HTR-8/SVneo (cell line): ENCODE results near the gene CDC42BPB.
A peak's percentile ranks its signal among the peaks of the same experiment; 100 is the strongest.

Source experiments
- DNase-seq: peaks from one replicate; pipeline ENCODE4 v3.0.0; 2011; ENCODE audit warnings: low spot score, mixed read lengths; ENCODE audit not compliant: insufficient read length
- FAIRE-seq: peaks from 2 replicates; lab custom pipeline; 2011; peaks lifted over from hg19 to GRCh38; lab: Jason Lieb, UNC

The CDC42BPB gene

DNA sequence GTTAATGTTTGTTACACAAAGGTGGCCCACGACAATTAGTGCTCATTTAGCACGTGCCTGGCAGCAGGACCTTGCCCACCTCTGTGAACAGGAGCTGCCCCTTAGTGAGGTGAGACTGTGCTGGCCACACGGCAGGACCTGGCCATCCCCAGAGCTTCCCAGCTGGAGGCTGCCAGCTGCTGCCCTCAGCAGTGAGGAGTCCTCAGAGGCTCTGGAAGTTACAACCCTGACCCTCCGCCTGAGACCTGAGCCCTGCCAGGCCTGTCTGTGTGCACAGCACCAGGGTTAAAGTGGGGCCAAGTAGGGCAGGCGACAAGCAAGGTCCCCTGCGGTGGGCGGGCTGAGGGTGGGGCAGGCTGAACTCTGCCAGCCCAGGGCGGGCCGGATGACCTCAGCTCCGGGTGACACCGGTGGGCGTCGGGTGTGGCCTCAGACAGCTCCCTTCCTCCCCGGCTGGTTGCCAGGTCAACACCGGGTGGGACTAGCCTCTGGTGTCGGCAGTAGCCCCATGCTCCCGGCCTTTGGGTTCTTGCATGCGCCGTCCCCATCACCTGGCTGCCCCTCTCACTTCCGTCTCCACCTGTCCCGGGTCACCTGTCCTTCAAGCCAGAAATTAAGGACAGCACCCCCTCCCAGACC is 17.5 kb upstream of the CDC42BPB start:
- FAIRE-seq = peak; percentile 49
- DNase-seq = peak; percentile 18

DNA sequence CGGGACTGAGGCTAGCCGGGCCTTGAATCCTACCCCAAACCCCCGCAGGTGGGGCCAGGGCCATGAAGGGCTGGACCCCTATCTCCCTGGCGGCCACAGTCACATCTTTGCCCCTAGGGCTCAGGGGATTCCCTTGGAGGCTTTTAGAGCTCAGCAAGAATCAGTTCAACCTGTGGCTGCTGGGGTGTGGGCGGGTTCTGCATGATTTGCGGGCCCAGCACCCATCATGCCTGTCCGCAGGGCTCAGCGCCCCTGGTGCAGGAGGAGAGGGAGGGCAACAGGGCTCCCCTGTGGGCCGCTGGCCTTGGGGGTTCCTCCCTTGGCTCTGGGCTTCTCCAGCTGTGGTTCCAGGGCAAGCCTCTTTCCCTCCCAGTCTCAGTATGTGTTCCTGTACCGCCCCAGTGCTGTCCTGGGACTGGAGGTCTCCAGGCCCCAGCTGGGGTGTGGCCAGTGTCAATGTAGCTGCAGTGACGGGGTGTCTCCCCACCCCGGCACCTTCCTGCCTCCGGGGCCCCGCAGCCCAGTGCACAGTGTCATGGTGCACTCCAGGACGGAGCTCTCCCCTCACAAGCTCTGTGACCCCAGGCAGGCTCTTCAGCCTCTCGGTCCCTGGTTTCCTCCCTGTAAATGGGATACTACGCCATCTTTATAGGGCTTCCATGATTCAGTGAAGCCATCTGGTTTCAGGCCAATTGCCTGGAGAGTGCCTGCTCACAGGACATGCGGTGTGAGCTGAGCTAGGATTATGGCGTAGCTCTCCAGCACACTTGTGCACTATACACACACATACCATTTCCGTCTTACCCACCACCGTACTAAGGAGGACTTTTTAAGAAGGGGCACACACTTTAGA is 16.8 kb upstream of the CDC42BPB start:
- DNase-seq (no peak), FAIRE-seq (no peak)

DNA sequence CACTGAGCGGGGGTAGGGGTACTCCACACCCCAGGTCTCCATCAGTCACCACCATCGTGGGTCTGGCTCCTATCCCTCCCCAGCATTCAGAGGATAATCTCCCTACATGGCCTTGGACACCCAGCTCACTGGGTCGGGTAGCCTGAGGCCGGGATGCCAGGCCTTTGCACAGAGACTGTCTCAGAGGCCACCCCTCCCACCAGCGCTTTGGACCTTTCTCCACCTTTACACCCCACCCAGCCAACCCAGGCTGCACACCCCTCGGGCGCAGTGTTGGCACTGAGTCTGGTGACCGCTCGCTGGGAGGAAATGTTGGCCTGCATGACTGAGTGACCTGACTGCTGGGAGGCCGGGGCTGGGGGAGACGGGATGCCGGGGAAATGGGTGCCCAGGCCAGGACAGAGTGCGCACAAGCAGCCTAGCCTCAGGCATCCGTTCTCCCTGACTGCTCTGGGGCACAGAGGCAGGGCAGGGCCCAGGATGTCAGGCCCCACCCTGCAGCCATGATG is 16.1 kb upstream of the CDC42BPB start:
- no peak for FAIRE-seq
- no peak for DNase-seq

DNA sequence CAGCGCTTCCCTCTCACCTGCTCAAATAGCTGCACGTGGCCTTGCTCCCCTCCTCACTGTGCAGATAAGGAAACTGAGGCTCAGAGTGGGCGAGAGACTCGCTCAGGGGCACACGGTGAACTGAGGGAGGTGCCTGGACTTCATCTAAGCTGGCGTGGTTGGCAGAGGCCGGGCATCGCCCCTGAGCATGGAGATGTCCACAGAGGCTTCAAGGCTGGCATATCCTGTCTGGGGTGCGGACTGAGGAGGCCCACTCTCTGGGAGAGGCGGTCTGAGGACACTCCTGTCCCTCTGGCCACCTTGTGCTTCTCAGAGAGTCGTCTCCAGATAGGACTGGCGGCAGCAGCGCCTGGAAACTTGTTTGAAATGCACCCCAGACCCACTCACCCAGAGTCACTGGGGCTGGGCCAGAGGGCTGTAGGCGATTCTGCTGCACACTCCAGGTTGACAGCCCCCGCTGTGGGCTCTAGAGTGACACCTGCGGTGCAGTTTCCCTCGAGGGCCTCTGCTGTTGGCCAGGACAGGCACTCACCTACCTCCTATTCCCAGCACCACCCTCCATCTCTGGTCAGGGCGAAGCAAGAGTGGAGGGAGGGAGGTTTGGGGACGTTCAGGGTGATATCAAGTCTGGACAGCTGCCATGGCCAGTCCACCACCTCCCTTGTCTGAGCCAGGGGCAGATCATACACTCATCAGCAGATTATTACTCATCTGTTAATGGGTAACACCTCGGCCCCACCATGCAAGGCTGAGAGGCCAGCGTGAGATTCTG is 15.4 kb upstream of the CDC42BPB start:
- no peak for DNase-seq
- no peak for FAIRE-seq

DNA sequence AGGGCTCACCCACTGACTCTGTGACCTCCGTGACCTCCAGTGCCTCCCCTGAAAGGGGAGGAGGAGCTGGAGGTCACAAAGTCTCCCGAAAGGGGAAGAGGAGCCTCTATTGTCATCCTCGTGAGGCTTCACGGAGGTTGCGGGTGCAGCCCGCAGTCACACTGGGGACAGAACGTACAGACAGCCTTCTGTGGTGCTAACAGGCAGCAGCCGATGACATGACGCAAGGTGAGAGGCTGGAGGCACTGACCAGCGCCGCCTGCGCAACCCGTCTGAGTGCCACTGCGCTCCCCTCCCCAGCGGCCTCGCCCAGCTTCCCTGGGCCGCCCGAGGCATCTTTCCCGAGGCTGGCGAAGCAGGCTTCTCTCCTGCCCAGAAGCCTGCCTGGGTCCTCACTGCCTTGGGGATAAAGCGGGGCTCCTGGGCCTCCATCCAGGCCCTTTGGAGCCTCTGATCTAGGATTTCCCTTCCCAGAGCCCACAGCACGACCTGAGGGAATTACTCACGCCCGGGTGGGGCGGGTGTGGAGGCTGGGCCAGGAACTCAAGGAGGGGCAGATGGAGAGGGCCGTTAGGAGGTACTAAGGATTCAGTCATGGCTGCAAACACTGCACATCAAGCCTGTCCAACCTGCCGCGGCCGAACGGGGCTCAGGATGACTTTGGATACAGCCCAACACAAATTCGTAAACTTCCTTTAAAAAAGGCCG is 14.3 kb upstream of the CDC42BPB start:
- DNase-seq (no peak), FAIRE-seq (no peak)

DNA sequence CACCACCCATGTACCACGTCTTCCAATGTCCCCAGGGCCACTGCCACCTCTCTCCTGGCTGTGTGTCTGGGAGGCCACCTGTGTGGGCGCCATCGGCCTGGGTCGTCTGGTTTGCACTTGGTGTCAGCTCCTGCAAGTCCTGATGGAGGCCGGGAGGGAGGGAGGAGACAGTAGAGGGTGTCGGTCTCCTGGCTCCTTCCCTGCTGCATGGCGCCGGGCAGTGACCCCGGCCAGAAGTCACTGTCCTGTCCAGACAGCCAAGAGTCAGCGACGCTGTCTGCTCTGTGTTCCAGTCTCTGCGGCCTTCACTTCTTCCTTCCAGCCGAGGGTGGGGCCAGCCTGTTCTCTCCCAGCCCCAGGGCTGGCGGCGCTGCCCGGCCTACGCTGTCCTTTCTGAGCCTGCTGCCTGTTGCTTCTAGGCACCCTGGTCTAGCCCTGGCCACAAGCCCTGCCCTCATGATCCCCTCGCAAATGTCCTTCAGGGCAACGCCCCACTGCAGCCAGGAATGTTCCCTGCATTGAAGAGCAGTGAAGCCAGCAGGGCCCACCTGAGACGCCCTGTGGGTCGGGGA is 13.7 kb upstream of the CDC42BPB start:
- DNase-seq (no peak), FAIRE-seq (no peak)

DNA sequence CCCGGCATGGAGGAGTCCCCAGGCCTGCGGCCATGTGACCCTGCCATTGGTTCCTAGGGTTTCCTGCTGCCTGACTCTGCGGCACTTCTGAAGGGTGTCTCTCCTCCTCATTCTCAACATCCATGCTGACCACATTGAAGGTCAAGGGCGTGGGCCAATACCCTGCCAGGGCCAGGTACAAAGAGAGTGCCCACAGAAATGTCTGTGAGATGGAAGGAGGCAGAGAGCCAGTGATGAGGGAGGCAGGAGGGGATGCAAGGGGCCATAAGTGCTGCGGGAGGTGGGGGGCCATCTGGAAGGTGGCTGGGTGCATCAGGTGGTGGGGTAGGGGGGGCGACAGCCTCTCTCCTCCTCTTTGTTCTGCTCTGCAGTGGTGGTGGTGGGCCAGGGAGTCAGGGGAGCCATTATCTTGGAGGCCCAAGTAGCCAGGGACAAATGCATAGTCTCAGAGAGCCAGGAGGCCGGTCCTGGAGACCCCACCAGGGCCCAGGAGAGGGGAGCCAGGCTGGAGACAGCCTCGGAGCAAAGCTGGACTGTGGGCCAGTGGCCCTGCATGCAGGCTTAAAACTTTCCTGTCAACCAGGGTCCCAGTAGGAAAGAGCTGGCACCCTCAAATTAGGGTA is 13.0 kb upstream of the CDC42BPB start:
- FAIRE-seq (no peak), DNase-seq (no peak)

DNA sequence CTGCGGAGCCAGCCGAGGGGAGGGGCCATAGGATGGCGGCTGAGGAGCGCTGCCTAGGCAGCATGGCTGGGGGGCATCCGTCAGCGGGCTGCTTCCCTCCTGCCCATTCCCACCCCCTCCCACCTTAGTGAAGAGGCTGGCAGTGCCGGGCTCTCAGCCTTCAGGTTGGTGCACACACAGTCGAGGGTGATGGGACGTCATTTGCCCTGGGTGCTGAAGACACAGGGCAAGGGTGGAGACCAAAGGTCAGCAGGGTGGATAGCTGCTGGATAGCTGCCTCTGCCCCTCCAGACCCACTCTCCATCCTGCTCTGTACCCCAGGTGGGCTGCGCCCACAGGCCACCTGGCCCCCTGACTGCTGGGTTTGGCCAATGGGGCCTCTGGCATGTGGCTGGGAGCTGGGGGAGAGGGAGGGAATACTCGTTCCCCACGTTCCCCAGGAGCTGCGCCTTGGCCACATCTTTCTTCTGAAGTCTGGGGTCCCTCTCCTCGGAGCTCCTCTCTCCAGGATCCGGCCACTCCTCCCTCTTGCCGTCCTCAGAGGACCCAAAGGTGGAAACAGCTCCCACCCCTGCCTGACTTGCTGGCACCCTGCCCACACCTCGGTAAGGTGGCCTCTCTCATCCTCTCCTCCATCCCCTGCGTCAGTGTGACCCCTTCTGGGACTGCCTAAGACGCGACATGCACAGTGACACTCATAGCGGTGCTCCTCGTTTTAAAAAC is 11.2 kb upstream of the CDC42BPB start:
- no peak for FAIRE-seq
- no peak for DNase-seq

DNA sequence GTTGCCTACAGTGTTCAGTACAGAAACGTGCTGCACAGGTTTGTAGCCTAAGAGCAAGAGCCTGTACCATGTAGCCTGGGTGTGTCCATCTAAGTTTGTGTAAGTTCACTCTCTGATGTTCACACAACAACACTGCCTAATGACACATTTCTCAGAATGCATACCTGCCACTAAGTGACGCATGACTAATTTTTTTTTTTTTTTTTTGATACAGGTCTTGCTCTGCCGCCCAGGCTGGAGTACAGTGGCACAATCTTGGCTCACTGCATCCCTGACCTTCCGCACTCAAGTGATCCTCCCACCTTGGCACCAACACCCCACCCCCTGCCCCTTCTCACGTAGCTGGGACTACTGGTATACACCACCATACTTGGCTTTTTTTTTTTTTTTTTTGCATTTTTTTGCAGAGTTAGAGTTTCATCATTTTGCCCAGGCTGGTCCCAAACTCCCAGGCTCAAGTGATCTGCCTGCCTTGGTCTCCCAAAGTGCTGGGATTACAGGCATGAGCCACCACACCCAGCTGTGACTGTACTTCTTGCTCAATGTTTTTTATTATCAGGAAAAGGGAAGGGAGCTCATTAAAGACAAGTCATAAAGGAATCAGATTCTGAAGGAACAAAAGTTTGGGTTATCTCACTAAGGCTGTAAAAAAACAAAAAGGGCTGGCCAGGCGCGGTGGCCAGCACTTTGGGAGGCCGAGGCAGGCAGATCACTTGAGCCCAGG is 10.0 kb upstream of the CDC42BPB start:
- FAIRE-seq (no peak), DNase-seq (no peak)

DNA sequence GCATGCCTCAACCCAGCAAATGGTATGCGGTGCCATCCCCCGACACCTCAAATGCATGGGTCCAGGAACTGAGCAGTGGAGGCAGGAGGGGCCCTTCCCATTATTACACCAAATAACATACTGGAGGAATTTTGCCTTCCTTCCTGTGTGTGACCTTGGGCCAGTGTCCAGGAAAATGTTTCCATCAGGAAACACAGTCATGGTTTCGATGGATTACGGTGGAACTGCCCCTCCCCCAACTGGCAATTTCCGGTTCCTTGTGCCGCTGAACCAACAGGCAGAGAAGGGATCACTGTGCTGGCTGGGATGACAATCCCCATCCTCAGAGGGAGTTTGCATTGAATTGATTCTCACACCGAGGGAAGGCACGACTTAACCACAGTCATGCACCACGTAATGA is 9.1 kb upstream of the CDC42BPB start:
- no peak for DNase-seq
- FAIRE-seq = no peak

DNA sequence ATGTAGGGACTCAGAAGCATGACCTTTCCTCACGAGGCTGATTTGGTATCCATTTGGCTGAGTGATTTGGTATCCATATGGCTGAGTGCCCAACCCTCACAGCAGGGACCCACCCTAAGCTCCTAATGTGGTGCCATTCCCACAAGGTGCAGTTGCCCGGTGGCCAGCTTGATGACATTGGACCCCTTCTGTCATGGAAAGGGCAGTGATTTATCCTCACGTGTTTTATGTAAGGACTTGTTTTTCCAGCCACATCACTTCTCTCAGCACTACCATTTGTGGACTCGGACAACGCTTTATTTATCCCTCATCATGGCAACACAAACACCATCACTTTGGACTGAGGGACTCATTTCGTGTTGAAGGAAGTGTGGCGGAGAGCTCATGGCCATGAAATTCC is 8.5 kb upstream of the CDC42BPB start:
- DNase-seq (no peak), FAIRE-seq (no peak)

DNA sequence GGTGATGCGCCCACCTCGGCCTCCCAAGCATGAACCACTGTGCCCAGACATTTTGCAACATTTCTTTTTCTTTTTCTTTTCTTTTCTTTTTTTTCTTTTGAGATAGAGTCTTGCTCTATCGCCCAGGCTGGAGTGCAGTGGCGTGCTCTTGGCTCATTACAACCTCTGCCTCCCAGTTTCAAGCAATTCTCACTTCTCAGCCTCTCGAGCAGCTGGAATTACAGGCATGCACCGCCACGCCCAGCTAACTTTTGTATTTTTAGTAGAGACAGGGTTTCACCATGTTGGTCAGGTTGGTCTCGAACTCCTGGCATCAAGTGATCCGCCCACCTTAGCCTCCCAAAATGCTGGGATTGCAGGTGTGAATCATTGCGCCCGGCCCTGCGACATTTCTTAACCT is 7.6 kb upstream of the CDC42BPB start:
- no peak for DNase-seq
- FAIRE-seq = no peak

DNA sequence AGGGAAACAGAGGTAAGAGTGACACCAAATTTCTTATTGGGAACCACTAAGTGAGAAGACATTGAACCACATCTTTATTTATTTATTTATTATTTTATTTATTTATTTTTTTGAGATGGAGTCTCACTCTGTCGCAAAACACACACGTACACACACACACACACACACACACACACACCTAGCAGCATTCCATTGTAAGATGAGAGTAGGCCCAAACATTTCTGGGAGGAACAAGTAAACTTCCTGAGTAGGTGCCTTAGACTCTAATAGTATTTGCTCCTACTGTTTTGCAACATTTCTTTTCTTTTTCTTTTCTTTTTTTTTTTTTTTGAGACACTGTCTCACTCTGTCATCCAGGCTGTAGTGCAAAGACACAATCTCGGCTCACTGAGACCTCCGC is 7.1 kb upstream of the CDC42BPB start:
- no peak for FAIRE-seq

DNA sequence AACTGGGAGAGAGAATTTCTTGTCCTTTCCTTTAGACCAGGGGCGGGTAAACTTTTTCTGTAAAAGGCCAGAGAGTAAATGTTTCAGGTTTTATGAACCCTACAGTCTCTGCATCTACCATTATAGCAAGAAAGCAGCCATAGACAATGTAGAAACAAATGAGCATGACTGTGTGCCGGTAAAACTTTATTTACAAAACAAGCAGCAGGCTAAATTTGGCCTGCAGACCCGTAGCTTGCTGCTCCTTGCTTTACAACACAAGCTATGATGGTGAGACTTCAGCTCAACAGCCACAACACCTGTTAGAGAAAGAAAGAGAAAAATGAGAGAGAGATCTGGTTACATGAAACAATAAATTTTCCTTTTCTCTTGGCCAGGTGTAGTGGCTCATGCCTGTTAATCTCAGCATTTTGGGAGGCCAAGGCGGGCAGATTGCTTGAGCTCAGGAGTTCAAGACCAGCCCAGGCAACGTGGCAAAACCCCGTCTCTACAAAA is 4.2 kb upstream of the CDC42BPB start:
- DNase-seq (no peak), FAIRE-seq (no peak)

More for the DNA sequence above, 7.1 kb upstream of the CDC42BPB start:
- DNase-seq = no peak

DNA sequence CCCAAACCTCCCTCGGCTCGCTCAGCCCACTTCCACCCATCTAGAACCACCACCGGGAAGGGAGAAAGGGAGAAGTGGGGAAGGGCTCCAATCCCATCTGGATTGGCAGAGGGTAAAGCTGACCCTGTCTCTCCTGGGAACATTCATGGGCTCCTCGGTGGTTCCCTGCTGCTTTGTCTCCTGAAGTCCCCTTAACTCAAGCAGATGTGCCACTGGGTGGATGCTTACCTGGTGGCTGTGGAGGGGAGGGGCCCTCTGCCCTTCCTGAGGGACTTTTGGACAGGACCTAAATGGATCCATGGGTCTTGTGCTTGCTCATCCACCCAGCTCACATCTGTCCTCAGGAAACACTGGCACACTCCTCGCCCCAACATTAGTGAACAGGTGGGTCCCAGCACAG is 2.2 kb upstream of the CDC42BPB start:
- no peak for DNase-seq

DNA sequence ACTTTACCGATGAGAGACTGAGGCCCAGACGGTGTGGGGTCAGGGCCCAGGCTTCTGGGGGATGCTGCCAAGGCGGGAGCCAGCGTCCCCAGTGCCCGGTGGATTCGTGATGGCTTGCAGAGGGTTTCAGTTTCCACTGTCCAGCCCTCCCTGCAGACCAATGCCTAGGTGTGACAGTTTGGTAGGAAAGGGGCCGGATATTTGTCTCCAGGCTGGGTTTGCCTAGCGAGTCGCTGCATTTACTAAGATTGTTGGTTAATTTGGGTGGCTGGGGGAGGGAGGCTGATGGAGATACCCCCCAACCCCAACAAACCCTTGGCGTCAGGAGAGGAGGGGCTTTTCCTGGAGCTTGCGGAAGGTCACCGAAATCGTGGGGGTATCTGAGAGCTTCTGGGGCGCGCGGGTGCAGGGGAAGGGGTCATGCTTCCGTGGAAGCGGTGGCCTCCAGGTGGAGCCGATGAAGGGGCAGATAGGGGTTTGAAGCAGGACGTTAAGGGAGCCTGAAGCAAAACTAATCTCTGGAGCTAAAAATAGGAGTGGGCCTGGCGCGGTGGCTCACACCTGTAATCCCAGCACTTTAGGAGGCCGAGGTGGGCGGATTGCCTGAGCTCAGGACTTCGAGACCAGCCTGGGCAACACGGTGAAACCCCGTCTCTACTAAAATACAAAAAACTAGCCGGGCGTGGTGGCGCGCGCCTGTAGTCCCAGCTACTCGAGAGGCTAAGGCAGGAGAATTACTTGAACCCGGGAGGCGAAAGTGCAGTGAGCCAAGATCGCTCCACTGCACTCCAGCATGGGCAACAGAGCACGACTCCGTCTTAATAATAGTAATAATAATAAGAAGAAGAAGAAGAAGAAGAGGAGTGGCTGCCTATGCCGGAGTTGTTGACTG is 1.1 kb upstream of the CDC42BPB start:
- DNase-seq (peak; percentile 33), FAIRE-seq (no peak)

More for the DNA sequence above, 2.2 kb upstream of the CDC42BPB start:
- no peak for FAIRE-seq

DNA sequence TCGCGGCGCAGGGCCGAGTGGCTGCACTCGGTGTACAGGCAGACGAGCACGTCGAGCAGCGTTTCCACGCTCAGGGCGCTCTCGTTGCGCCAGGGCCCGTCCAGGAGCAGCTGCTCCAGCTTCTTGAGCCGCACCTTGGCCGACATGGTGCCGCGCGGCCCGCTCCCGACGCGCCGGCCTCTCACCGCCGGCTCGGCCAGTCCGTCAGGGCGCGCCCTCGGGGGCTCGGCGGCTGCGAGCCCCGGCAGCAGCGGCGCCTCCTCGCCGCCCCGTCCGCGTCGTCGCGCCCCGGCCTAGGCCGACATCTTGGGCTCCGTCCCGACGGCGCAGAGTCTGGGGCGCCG is 349 bp downstream of the CDC42BPB start:
- DNase-seq (no peak), FAIRE-seq (no peak)
